ENCODE measurements around the gene NCK1.

The NCK1 gene

GRCh38 chr3:136989781-136990524, 127.9 kb downstream of the NCK1 start:
- DNase-seq, result no peak

GRCh38 chr3:136990826-136991225, 128.8 kb downstream of the NCK1 start:
- no peak for DNase-seq

DNA sequence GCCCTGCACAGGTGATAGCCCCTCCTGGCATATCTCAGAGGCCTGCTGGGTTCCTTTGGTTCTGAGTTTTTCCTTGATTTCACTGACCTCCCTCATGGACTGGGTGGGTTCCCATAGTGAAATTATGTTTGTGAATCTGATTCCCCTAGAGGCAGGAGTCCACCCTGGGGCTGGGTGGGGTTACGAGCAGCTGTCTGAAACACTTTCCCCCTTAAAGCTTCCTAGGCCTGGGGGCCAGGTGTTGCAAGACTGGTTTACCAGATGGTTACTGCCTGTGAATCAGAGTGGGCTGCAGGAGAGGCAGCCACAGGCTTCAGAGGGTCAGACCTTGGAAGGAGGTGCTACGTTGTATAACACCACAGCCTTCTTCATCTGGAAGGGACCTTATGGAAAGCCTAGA, 130.1 kb downstream of the NCK1 start:
- no peak for DNase-seq

GRCh38 chr3:136994772-136995516, 132.9 kb downstream of the NCK1 start:
- peak; percentile 27 to 57 for DNase-seq

GRCh38 chr3:136995652-136996051, 133.6 kb downstream of the NCK1 start:
- no peak for DNase-seq

Measured in AML-193 (cell line).